Natural killer cell treated with Interleukin-12 subunit alpha and Interleukin-12 subunit beta and Interleukin-15 and Interleukin-18, amount 100 ng/mL, for 72 hours (primary cell): Measurements from ENCODE around the gene C16orf82. TPM values are rescaled to one million over a fixed set of nuclear protein-coding genes. Genes with fewer than 3 reads are reported as not detected.

Source experiments
- total RNA-seq, 2 donors: library from RNA; stranded (reverse); gene quantifications; one replicate each; pipeline ENCODE4 v1.2.3, GENCODE V29; 2022

C16orf82 gene
- total RNA-seq, 2 donors from 2014 or later = not detected

Other genes starting within 250 kb of the C16orf82 start
- 10 to 100 TPM in 1 of 2 donors, 1 to 10 TPM in 1; 7.3 to 12.0 TPM for gene KDM8, start 136.6 kb downstream of the C16orf82 start, total RNA-seq
- 10 to 100 TPM; 37.7 to 50.4 TPM for gene NSMCE1, start 201.8 kb downstream of the C16orf82 start, total RNA-seq
- 100 to 1,000 TPM; 213 to 224 TPM for gene IL4R, start 247.0 kb downstream of the C16orf82 start, total RNA-seq